Right atrium auricular region (tissue), 2 donors: ENCODE measurements around the gene WT1. TPM values are rescaled to one million over a fixed set of nuclear protein-coding genes. Genes with fewer than 3 reads are reported as not detected.

ENCODE experiments used
- DNase-seq: peaks from one replicate; pipeline ENCODE4 v3.0.0-alpha.2; 2019; ENCODE audit warnings: low spot score
- H3K27ac ChIP-seq, 2 donors: fragments of 200-600 bp; sonication (generic); 1 replicate in 1 of 2; 2 replicates in 1 of 2; pipeline ENCODE4 v1.5.1; 2016 to 2019
- H3K27me3 ChIP-seq, 2 donors: fragments of 200-600 bp; sonication (generic); one replicate each; pipeline versions ENCODE4 v1.5.1 to v1.6.0; 2017 to 2019
- H3K36me3 ChIP-seq: fragments of 200-600 bp; sonication (generic); one replicate; pipeline ENCODE4 v1.5.1; 2016
- H3K4me1 ChIP-seq, 2 donors: fragments of 200-600 bp; sonication (generic); one replicate each; pipeline versions ENCODE4 v1.5.1 to v1.6.0; 2017 to 2019
- H3K4me3 ChIP-seq, 2 donors: fragments of 200-600 bp; sonication (generic); 1 replicate in 1 of 2; 2 replicates in 1 of 2; pipeline ENCODE4 v1.5.1; 2017 to 2019; ENCODE audit warnings: mild to moderate bottlenecking in 1 of 2, moderate library complexity in 1 of 2
- H3K9me3 ChIP-seq, 2 donors: fragments of 200-600 bp; sonication (generic); one replicate each; pipeline ENCODE4 v1.5.1; 2019
- total RNA-seq, 2 donors: library from RNA; depleted of rRNA; stranded (reverse); fragments of >200 nt; gene quantifications; one replicate each; pipeline ENCODE4 v1.1.0, GENCODE V29; 2016
- TF ChIP-seq, protein P1 (sequence below), 2 donors: fragments of 200-600 bp; sonication (generic); IDR thresholded peaks; one replicate each; pipeline ENCODE4 v1.5.1; 2019; ENCODE audit warnings: antibody characterized with exemption in 2 of 2

The WT1 gene
- total RNA-seq, 2 donors from 2014 or later = 8.1 to 10.6 TPM

DNA sequence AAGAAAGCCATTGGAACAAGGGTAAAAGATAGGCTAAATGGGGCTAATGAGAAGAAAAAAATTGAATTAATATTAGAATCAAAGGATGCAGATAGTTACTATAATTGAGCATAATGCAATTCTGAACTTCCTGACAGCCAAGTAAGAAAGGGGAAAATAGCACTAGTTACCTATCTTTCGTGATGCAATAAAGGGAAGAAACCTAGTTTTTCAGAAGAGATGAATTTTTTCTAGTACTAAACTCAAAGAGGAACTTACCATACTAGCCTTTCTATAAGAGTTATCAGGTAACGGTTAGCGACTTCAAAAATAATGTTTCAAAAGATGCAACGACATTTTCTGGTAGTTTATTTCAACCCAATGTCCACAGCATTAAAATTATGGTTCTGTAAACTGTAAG lies 8.8 kb upstream of the WT1 start:
- no peaks in the 10 kb centered on the region for H3K9me3 ChIP-seq
- no peak for DNase-seq
- peaks cover 7 to 10% of the 10 kb centered on the region in 2 donors for H3K27me3 ChIP-seq
- peaks cover 0 to under 1% of the 10 kb centered on the region in 2 donors for H3K4me1 ChIP-seq
- TF ChIP-seq, protein P1, sequence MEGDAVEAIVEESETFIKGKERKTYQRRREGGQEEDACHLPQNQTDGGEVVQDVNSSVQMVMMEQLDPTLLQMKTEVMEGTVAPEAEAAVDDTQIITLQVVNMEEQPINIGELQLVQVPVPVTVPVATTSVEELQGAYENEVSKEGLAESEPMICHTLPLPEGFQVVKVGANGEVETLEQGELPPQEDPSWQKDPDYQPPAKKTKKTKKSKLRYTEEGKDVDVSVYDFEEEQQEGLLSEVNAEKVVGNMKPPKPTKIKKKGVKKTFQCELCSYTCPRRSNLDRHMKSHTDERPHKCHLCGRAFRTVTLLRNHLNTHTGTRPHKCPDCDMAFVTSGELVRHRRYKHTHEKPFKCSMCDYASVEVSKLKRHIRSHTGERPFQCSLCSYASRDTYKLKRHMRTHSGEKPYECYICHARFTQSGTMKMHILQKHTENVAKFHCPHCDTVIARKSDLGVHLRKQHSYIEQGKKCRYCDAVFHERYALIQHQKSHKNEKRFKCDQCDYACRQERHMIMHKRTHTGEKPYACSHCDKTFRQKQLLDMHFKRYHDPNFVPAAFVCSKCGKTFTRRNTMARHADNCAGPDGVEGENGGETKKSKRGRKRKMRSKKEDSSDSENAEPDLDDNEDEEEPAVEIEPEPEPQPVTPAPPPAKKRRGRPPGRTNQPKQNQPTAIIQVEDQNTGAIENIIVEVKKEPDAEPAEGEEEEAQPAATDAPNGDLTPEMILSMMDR (IDR thresholded peaks at IDR 0.05) = no peak
- no peaks in the 10 kb centered on the region for H3K36me3 ChIP-seq
- H3K4me3 ChIP-seq = no peak overlapping the region
- H3K27ac ChIP-seq = no peak overlapping the region

DNA sequence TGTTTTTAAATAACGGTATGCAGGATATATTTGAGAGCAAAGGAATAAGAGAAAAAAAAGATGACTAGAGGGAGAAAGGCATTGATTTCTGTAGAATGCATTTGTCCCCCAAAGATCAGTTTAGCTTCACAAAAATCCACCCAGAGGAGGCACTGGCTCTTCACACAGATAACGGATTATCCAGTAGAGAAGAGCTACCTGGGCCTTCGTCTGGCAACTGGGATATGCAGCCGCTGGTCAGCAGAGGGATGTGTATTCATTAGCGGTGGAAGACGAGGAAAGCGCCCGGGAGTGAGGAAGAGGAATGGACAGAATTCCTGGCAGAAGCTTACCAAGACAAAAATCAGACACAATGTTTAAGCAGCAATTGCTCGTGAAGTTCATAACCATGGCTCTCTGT lies 5.6 kb upstream of the WT1 start:
- Histone ChIP-seq H3K4me1 (peaks cover 0 to 24% of the 10 kb centered on the region in 2 donors), H3K27ac (no peak overlapping the region), H3K36me3 (no peaks in the 10 kb centered on the region), H3K4me3 (no peak overlapping the region), H3K27me3 (peaks cover 22 to 30% of the 10 kb centered on the region in 2 donors), H3K9me3 (no peaks in the 10 kb centered on the region)
- TF ChIP-seq, protein P1 (IDR thresholded peaks at IDR 0.05) = no peak
- no peak for DNase-seq

DNA sequence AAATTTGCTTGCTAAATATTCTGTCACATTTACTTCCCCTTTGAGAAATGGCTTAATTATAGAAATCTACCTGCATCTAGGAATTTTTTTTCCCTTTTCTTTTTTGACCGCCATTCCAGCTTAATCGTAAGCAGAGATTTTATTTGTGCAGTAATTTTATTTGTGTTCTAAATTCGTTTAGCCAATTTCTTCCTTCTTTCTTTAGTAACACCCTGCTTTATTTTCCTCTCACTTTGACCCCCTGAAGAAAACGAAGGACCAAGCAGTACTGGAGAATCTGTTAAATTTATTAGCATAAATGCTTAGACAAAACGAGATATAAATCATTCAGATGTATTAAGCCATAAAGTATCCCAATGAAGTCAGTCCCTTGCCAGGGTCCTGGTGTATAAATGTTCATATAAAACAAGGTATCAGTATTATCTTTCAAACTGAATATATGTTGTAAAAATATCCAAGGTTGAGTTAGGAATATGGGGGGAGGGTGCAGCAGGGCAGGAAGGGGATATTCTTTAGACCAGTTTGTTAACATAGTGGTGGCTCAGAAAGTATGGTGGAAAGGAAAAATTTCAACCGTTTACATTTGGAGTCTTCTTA lies 5.1 kb upstream of the WT1 start:
- Histone ChIP-seq H3K36me3 (no peaks in the 10 kb centered on the region), H3K9me3 (no peaks in the 10 kb centered on the region), H3K27ac (no peak overlapping the region), H3K4me3 (no peak overlapping the region), H3K27me3 (peaks cover 27 to 35% of the 10 kb centered on the region in 2 donors), H3K4me1 (peaks cover 0 to 29% of the 10 kb centered on the region in 2 donors)
- no peak for DNase-seq
- TF ChIP-seq, protein P1 (IDR thresholded peaks at IDR 0.05) = no peak

DNA sequence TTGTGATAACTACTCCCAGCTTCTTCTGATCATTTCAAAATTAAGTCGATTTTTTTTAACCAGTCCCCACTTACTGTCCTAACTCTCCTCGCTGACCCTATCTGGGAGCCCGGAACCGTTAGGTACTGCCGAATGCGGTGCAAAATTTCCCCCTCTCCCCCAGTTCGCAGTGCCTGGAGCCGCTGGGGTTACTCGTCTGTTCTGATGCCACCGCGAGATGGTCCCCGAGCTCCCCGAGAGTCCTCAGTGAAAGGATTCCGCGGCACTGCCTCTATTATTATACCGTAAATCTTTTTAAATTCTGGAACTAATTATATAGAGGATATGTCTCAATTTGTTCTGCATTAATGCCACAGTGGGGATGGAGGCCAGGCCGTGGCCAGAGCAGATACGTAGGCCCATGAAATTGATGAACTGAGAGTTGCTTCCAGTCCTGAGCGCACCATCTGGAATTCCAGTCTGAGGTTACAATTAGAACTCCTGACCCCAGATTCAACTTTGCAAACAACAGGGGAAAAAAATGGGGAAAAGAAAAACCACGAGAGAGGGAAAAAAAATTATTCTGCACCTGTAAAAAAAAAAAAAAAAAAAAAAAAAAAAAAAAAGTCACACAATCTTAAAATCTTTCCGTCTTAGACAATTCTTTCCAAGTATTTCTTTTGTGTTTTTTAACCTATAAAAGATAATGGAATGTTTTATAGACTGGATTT lies 4.3 kb upstream of the WT1 start:
- Histone ChIP-seq H3K4me3 (peak overlapping the region in 1 of 2 donors; percentile 32), H3K27ac (no peak overlapping the region), H3K4me1 (peaks cover 0 to 34% of the 10 kb centered on the region in 2 donors), H3K27me3 (peaks cover 28 to 43% of the 10 kb centered on the region in 2 donors), H3K9me3 (no peaks in the 10 kb centered on the region), H3K36me3 (no peaks in the 10 kb centered on the region)
- TF ChIP-seq, protein P1 (IDR thresholded peaks at IDR 0.05) = no peak
- no peak for DNase-seq

DNA sequence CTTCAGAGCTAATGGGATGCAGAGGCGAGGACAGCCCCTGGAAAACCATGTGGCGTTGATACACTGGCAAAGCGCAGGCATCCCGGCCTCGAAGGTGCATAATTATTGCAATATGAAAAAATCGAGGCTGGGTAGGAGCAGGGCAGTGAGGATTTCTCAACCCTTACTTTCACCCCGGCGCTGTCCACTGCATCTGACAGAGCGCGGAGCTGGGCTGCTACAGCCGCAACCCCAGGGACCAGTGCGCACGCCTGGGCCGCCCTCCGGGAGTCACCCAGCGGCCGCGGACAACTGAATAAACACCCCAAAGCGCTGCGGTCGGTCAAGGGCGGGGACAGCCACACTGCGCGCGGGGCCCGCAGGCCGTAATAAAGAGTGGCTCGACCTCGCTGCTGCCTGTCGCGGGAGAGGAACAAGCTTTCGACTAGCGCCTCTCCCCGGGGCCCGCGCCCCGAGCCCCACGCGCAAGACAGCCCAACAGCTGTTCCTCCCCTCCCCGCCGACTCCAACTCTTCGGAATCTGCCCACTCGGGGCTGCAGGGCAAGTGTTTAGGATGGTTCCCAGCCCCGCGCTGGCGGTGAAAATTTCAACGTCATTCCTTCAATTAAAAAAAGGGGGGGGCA lies 3.6 kb upstream of the WT1 start:
- peaks cover 28 to 43% of the 10 kb centered on the region in 2 donors for H3K27me3 ChIP-seq
- H3K9me3 ChIP-seq = no peaks in the 10 kb centered on the region
- DNase-seq = no peak
- H3K27ac ChIP-seq = no peak overlapping the region
- H3K4me1 ChIP-seq = peaks cover 0 to 37% of the 10 kb centered on the region in 2 donors
- TF ChIP-seq, protein P1 (IDR thresholded peaks at IDR 0.05) = no peak
- H3K4me3 ChIP-seq = peak overlapping the region in 1 of 2 donors; percentile 32
- H3K36me3 ChIP-seq = no peaks in the 10 kb centered on the region
